ENCODE data around the gene TMEM260.
A peak's percentile ranks its signal among the peaks of the same experiment; 100 is the strongest.
"Not testable (repeated sequence)": the region's sequence is repeated elsewhere in the genome, so short reads cannot be mapped to it uniquely, and the experiment has no call there.

TMEM260 gene

DNA sequence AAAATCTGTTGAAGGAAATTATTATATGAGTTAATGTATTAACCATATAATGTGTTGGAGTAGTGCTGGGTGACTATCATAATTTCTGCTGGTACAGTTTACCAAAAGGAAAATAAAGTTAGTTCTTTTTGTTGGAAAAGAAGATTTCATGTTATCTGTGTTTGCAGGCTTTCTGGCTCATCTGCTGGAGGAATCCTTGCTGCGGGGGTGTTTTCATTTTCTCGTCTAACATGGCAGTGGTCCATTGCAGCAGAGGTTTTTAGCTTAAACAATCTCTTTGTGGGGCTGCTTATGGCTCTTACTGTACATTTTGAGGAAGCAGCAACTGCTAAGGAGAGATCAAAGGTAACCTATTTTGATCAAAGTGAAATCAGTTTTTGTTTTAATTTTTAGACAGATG, 24.1 kb downstream of the TMEM260 start:
- DNase-seq, result no peak

DNA sequence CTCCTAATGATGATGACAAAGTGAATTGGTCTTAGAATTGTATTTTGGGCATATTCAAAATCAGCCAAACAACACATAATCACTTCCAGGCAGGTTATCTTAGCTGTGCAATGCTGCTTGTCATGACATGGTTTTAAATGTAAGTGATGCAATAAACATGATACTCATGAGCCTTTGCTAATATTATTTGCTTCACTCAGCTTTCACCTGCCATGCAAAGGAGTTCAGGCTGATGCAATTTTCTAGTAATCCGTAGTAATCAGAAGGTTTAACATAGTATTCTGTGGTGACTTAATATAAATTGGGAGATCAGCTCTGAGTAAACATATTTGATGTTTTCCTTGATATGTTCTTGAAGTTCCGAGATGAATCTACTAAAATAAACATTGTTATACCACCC, 29.1 kb downstream of the TMEM260 start:
- no peak for DNase-seq

DNA sequence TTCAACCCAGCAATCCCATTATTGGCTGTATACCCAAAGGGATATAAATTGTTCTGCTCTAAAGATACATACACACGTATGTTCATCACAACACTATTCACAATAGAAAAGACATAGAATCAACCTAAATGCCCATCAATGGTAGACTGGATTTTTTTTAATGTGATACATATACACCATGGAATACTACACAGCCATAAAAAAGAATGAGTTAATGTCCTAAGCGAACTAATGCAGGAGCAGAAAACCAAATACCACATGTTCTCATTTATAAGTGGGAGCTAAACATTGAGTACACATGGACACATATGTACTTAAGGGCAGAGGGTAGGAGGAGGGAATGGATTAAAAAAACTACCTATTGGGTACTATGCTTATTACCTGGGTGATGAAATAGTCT, 32.1 kb downstream of the TMEM260 start:
- not testable (repeated sequence) for DNase-seq

DNA sequence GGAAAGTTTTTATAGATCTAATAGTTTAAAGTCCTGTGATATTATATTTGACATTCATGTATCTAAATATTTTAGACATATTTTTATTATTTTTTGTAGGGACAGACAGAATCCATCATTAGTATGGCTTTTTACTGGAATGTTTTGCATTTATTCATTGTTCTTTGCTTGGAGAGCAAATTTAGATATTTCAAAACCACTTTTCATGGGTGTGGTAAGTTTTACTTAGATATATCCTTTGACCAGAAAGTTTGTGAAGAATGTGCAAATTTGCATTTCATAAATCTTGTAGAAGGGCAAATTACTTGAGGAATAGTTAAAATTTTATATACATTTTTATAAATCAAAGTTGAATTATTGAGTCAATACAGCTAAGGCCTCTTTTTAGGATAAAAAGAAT, 37.5 kb downstream of the TMEM260 start:
- no peak for DNase-seq

DNA sequence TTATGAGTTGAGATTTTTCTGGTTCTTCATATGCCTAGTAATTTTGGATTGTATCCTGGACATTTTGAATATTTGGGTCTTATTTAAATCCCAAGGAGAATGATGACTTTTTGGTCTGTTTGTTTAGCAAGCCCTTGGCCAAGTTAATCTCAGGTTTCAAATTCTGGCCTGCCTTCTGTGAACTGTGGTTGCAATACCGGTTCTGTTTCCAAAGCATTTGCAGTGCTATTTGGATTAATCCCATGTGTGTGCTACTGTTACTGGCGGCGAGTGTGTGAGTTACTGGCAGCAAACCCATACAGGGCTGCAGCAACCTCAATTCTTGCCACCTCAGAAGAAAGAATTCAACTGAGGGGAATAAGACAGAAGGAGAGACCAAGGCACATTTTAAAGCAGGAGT, 51.1 kb downstream of the TMEM260 start:
- no peak for DNase-seq

DNA sequence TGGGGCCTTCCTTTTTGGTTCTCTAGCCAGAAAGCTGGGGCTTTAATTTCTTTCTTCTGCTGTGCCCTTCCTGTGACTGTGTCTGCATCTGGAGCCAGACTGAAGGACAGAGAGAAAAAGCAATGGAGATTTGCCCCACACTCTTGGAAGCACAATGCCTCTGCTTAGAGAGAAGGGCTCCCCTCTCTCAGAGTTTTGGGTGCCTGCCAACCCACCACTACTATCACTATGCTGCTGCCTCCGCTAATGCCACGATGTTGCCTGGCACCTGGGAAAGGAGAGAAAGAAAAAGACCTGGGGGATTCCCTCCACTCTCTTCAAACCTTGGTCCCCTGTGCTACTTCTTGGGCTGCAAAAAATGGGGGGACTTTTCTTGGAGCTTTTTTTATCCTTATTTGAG, 52.6 kb downstream of the TMEM260 start:
- DNase-seq, result peak in 1 of 14 donors; percentile 1

DNA sequence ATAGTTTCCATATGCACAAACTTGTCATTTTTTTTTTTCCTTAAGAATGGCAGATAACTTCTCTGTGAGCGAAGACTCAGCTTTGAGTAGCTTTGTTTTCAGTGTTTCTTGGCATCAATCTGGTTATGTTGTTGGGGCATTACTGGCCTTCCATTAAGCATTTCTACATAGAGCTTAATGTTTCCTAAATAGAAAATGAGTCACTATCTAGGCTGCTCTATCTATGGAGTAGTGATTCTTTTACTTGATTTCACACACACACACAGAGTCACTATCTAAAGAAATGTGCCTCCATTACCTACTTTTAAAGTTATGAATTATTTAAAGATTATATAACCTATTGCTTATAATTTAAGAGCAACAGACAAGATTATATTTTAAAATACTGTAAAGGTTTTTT, 53.9 kb downstream of the TMEM260 start:
- DNase-seq, result no peak

DNA sequence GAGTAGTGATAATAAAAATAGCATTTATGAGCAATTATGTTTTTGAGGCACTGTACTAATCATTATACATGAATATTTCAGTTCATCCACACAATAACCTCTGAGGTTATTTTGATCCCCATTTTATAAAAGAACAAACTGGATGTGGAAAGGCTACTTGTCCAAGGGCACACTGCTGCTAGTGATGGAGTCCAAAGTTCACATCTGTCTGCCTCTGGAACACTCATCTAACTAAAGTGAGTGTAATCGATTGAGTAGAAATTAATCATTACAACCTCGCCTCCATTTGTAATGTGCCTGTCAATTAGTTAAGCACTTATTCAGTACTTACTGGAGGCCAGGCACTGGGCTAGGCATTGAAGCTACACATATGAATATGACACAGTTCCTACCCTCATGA, 55.4 kb downstream of the TMEM260 start:
- DNase-seq, result no peak

DNA sequence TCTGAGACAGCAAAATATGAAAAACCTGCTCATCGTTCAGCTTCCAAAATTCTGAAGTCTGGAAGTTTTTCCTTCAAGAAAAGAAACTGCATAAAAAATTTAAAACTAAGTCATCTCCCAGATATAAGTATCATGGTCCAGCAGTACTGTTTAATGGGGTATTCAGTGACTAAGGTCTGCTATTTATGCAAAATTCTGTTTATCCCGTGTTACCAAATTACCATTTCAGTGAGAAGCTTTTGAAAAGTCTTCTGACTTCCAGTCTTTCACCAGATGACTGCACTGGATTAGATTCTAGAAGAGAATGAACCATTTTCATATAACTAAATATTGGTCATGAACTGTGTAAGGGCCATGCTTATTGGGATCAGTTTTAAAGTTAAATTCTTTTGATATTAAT, 67.9 kb downstream of the TMEM260 start:
- no peak for DNase-seq

DNA sequence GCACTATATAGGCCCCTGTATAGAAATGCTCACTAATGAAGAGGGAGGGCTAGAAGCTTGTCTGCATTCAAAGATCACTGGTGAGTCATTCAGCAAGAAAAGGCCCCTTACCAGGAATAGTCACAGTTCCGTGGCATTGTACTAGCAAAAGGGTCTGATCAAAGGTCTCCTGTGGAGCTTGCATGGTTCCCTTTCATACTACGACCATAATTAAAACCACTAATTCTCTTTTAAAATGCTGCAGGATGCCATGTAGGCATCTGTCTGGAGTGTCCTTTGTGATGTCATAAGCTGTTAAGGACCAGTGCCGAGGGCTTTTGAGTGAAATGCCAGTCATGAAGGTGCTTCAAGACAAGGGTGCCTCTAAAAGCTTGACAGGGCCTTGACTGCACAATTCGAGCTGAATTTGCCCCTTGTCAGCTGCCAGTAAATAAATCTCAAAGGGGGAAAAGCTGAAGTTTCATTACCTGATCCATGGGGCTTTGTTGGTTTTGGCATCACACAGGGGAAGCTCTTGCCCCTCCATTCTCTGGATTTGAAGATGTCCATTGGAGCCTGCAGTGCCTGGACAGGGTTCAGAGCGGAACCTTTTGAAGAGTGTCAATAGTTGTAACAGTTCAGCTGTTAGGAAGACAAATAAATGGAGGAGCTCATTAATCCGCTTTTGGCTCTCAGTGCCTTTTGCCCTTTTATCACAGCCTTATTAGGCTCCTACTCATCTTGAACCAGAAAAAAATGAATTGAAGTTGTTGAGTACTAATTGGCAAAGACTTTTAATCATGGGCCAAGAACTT, 69.1 kb downstream of the TMEM260 start:
- no peak for DNase-seq

DNA sequence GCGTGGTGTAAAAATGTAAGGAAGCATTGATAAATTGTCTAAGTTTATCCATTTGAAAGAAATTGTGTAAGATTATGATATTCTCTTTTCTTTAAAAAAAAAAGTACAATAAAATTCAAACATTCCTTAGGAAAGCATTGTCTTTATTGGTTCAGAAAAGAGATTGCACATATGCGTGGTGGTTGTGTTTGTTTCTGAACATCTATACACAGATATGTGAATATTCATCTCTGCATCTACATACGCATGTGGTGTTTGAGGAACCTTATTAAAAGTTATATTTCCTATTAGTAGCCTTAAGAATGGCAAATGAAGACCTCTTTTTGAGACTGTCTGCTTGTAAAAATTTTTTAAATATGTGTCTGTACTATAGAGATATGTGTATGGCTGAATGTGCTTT, 69.8 kb downstream of the TMEM260 start:
- DNase-seq, result no peak

DNA sequence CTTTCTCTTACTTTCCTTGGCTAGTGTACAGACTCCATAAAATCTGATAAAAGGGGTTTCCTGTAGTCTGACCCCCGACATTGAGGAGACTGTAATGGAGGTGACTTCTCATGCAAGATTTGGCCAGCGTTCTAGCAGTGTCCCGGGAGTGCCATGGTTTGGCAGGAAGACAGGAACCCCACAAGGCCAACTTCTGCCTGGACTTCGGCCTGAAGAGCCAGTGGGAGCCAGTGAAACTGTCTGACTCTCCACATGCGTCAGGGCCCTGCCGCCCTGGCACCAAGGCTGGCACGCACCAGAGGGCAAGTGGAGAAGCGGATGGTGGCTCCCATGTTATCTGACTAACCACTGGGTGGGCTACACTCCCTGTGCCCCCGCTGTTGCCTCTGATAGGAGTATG, 70.5 kb downstream of the TMEM260 start:
- peak in 11 of 14 donors; percentile 5 to 66 (median 20) for DNase-seq

DNA sequence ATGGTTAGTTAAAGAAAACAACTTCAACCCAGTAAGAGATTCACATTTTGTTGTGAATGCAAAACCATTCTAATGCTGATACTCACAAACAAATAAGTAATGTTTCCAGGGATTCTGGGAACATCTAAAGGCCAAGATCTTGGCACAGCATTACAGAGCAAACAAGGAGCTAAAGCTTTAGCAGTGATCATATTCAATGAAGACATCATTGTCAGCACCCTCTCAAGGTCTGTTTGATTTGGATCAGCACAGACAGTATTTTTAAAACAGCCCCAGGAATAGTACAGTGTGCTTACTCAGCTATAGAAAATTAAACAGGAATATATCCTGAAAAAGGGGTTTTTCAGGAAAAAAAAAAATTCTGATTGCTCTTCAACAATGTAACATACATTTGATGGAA, 71.4 kb downstream of the TMEM260 start:
- DNase-seq, result no peak

DNA sequence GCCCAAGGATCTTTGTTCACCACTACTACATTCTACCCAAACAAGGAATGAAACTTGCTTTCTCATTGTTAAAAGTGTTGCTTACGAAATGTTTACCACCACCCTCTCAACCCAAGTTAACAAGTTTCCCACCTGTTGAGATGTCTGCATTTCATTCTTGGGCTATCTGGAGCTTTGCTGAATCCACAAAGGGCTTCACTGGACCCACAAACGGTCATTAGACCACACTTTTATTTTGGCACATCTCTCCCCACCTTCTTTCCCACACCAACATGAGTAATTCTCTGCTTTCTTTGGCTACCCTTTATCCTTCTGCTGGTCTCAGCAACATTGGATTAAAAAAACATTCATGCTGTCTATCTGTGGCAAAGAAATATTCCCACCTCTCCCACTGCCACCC, 78.0 kb downstream of the TMEM260 start:
- DNase-seq, result no peak

DNA sequence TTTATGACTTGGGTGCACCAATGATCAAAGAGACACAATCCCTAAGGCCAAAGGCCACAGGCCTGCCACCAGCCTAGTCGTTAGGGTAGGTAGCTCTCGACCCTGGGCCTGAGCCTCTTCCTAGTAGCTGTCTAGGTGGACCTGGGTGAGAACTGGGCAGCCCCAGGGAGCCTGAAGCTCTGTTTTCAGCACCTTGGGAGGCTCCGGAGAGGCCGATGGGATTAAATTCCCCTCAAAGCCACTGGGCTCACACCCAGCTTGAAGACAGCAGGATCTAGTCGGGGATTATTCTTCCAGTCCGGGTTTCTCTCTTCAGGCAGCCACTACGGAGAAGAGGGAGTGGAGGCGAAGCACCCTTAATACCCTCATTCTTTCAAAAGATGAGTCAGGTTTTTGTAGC, 79.8 kb downstream of the TMEM260 start:
- no peak for DNase-seq

DNA sequence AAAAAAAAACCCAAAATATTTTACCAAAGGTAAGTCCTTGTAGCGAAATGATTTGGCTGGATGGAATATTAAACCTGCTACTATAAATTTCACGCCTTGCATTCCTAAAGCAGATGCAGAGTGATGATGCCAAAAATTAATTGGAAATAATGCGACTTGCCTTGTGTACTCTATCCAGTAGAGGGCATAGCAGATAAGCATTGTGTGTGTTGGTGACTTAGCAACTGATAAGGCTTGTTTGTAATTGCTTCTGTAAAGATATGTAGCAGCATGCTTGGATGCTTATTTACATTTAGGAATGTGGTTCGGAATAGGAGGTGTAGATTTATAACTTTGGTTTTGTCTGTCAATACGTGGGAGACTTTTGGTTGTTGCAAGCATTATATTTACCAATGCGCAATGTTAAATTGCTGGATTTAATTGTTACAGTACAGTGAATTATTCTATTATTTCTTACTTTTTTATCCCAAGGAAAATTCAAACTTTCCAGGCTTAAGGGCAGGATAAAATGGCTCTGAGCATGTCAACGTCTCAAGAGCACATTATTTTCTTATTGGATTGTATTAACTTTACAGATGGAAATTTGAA, 80.5 kb downstream of the TMEM260 start:
- peak in 1 of 14 donors; percentile 62 for DNase-seq

DNA sequence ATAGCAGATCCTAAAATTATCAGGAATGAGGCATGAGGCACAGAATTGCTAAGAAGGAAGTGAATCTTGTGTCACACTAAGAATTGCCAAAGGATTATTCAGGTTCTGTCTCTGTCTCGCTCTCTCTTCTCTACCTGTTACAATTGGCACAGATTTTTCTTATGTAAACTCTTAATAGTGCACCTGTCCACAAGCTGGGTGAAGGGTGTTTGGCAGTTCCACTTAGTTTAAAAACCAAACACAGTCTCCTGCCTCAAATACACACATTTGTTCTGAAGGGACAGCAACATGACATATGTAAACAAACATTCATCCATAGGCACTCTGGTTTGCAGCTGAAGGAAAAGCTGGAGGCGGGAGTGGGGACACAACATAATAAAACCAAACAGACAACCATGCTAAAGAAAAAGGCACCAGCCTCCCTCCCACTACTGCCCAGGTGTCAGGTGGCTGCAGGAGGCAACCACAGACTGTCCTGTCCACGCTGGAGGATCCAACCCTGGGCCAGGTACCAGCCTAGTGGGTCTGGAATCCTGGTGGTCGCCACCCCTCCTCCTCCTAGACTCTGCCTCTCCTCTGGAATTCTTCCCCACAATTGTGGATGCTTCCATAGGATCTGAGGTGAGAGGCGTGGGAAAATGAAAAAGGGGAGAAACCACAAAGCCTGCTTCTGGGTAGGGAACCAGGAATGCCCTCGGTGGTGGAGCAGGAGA, 81.2 kb downstream of the TMEM260 start:
- no peak for DNase-seq

DNA sequence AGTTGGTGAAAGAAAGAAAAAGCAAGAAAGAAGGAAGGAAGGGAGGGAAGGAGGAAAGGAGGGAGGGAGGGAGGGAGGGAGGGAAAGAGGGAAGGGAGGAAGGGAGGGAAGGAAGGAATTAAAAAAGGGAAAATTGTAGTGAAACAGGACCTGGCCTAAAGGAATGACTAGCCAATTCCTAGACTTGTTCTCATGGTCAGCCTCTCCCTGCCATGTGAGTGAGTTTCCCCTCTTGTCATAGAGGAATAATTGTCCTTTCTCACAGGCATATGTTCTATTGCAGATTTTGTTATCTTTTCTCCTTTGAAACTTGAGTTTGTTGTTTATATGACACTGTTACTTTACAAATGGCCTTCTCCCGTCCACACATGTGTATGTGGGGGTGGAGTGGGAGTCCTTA, 81.9 kb downstream of the TMEM260 start:
- no peak for DNase-seq

DNA sequence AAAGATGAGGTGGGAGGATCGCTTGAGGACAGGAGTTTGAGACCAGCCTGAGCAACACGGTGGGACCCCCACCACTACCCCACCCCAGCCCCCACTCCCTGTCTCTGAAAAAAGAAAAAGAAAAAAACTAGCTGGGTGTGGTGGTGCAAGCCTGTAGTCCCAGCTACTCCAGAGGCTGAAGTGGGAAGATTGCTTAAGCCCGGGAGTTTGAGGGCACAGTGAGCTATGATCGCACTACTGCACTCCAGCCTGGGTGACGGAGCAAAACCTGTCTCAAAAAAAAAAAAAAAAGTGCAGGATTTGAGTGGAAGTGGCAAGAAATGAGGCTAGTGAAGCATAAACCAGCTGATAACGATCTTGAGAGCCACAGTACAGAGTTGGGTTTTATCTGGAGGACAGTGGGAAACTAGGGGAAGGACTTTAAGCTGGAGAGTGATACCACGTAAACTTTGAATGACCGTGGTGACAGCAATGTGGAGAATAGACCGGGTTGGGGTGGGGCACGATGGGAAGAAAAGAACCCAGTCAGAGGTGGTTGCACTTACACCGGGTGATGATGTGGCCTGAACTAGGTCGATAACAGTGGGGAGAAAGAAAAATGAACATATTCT, 85.3 kb downstream of the TMEM260 start:
- no peak for DNase-seq

DNA sequence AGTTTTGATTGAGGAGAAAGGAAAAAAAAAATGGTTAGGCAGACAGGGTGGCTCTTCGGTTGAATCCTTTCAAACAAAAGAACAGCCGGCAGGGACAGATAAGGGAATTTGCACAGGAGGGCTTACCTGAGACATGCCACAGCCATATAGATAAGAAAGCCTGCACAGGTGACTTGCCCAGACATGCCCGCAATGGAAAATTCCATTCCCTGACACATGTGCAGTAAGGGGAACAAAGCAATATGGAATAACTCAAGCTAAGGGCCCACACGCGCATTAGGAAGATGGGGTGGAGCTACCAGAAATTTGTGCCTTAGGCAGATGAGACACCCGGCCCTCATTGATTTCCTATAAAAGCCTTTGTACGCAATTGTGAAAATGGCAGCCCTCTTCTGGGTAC, 86.7 kb downstream of the TMEM260 start:
- DNase-seq, result no peak

DNA sequence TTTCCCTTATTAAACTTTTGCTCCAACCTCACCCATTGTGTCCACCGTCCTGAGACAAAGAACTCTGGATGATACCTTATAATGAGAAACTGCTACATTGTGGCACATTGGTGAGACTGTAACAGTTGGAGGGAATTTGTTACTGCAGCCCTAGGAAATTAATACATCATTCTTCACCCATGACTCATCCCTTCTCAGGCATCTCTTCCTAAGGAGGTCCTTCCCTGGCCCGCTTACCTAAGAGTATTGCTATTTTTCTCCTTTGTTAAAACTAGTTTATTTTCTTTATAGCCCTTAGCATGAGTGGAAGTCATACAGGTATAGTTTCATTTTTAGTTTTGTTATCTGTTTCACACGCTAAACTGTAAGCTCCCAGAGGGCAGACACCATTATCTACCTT, 87.1 kb downstream of the TMEM260 start:
- DNase-seq, result no peak

DNA sequence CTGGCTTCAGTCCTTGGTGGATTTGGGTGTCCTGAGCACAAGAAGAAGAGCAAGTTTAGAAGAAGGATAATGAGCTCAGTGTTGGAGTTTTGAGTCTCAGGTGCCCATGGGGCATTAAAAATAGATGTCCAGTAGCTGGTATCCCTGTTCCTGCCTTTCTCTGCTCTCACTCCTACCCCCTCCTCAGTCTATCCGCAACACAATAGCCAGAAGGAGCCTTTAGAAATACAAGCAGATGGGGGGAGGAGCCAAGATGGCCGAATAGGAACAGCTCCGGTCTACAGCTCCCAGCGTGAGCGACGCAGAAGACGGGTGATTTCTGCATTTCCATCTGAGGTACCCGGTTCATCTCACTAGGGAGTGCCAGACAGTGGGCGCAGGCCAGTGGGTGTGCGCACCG, 87.7 kb downstream of the TMEM260 start:
- not testable (repeated sequence) for DNase-seq

DNA sequence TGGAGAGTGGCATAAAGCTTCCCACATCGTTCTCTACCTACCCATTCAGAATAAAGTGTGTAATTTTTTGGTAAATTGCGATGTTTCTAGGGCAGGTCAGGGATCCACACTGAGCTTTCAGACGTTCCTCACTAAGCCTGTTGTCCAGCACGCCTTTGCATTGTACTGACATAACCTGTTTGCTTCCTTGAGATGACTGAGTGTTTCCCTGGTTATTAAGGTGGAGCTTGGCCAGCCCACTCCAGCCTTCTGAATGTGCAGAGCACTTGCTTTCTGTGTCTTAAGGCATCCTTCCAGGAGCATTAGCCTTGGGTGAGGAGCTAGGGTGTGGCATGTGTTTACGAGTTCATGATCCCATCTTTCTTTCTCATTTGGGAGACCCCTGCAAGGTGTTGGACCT, 96.4 kb downstream of the TMEM260 start:
- DNase-seq, result no peak
